Neural cell (in vitro differentiated cells): ENCODE measurements around the gene LMO7. TPM values are rescaled to one million over a fixed set of nuclear protein-coding genes. Genes with fewer than 3 reads are reported as not detected.

Experiments used
- H2AFZ ChIP-seq: fragments of 200-600, 300-800 bp; sonication (generic), shearing (Covaris generic); 2 replicates; pipeline ENCODE4 v1.6.0; 2014; ENCODE audit warnings: low read depth, mild to moderate bottlenecking, antibody characterized with exemption, low read length, moderate library complexity
- H3F3A ChIP-seq: fragments of 200-600 bp; shearing (Covaris generic); 2 replicates; pipeline ENCODE4 v1.6.1; 2016; ENCODE audit warnings: mild to moderate bottlenecking, moderate library complexity, mixed read lengths, antibody characterized with exemption, low read length; ENCODE audit not compliant: insufficient read depth, poor library complexity, severe bottlenecking
- H3K27ac ChIP-seq: fragments of 200-600, 300-800 bp; sonication (generic), shearing (Covaris generic); 2 replicates; pipeline ENCODE4 v1.5.1; 2014; ENCODE audit warnings: mild to moderate bottlenecking, low read length, moderate library complexity
- H3K27me3 ChIP-seq: fragments of 300-800, 200-600 bp; sonication (generic), shearing (Covaris generic); 2 replicates; pipeline ENCODE4 v1.6.0; 2014; ENCODE audit warnings: mild to moderate bottlenecking, low read depth, low read length, moderate library complexity; ENCODE audit not compliant: insufficient read depth
- H3K36me3 ChIP-seq: fragments of 300-800, 200-600 bp; sonication (generic), shearing (Covaris generic); 2 replicates; pipeline ENCODE4 v1.5.1; 2014; ENCODE audit warnings: mild to moderate bottlenecking, antibody characterized with exemption, low read length, moderate library complexity; ENCODE audit not compliant: insufficient read depth
- H3K4me2 ChIP-seq: fragments of 300-800, 200-600 bp; sonication (generic), shearing (Covaris generic); 2 replicates; pipeline ENCODE4 v1.6.0; 2014; ENCODE audit warnings: mild to moderate bottlenecking, low read length
- H3K4me3 ChIP-seq: fragments of 300-800, 200-600 bp; sonication (generic), shearing (Covaris generic); 2 replicates; pipeline ENCODE4 v1.5.1; 2014; ENCODE audit warnings: mild to moderate bottlenecking, low read length, moderate library complexity
- H3K79me2 ChIP-seq: fragments of 200-600 bp; shearing (Covaris generic); replicated peaks from 2 replicates; pipeline ENCODE4 v1.6.0; 2014; ENCODE audit warnings: mild to moderate bottlenecking, low read length, moderate library complexity; ENCODE audit not compliant: insufficient read depth
- H3K9ac ChIP-seq: fragments of 300-800, 200-600 bp; sonication (generic), shearing (Covaris generic); 2 replicates; pipeline ENCODE4 v1.6.1; 2016; ENCODE audit warnings: mild to moderate bottlenecking, low read length, mixed read lengths
- H3K9me2 ChIP-seq: fragments of 200-600 bp; shearing (Covaris generic); 2 replicates; pipeline ENCODE4 v1.6.1; 2016; ENCODE audit warnings: mild to moderate bottlenecking, low read length, mixed read lengths; ENCODE audit not compliant: insufficient read depth
- H3K9me3 ChIP-seq: fragments of 200-600, 300-800 bp; sonication (generic), shearing (Covaris generic); 2 replicates; pipeline ENCODE4 v1.6.1; 2016; ENCODE audit warnings: mild to moderate bottlenecking, mixed run types, low read length, moderate library complexity, mixed read lengths
- H4K20me1 ChIP-seq: fragments of 200-600 bp; shearing (Covaris generic); 2 replicates; pipeline ENCODE4 v1.6.1; 2016; ENCODE audit warnings: mild to moderate bottlenecking, mixed run types; ENCODE audit not compliant: insufficient read depth
- CTCF ChIP-seq: fragments of 450-650 bp; IDR thresholded peaks from 2 replicates; pipeline ENCODE4 v1.5.1; 2014; ENCODE audit warnings: antibody characterized with exemption, mild to moderate bottlenecking, moderate library complexity; ENCODE audit not compliant: poor library complexity, severe bottlenecking
- EP300 ChIP-seq: fragments of 450-650 bp; conservative IDR thresholded peaks from 2 replicates; pipeline ENCODE4 v1.6.1; 2014; ENCODE audit warnings: antibody characterized with exemption, mild to moderate bottlenecking, moderate library complexity; ENCODE audit not compliant: poor library complexity, severe bottlenecking
- EZH2 ChIP-seq: fragments of 200-600, 300-800 bp; shearing (Covaris generic), sonication (generic); IDR thresholded peaks from 2 replicates; pipeline ENCODE4 v1.6.1; 2014; ENCODE audit warnings: antibody characterized with exemption, low read length, borderline replicate concordance, mild to moderate bottlenecking; ENCODE audit not compliant: insufficient read depth, poor library complexity, severe bottlenecking
- MXI1 ChIP-seq: fragments of 450-650 bp; conservative IDR thresholded peaks from 2 replicates; pipeline ENCODE4 v1.6.1; 2014; ENCODE audit warnings: antibody characterized with exemption, mild to moderate bottlenecking; ENCODE audit not compliant: poor library complexity, severe bottlenecking
- POLR2AphosphoS5 ChIP-seq: IDR thresholded peaks from 2 replicates; pipeline ENCODE4 v1.6.1; 2012
- RAD21 ChIP-seq: fragments of 450-650 bp; conservative IDR thresholded peaks from 2 replicates; pipeline ENCODE4 v1.6.1; 2014; ENCODE audit warnings: antibody characterized with exemption, mild to moderate bottlenecking, moderate library complexity
- REST ChIP-seq: IDR thresholded peaks from 2 replicates; pipeline ENCODE4 v1.6.1; 2012; ENCODE audit warnings: borderline replicate concordance
- SMC3 ChIP-seq: fragments of 450-650 bp; conservative IDR thresholded peaks from 2 replicates; pipeline ENCODE4 v1.6.1; 2014; ENCODE audit warnings: antibody characterized with exemption, mild to moderate bottlenecking, moderate library complexity; ENCODE audit not compliant: poor library complexity
- TAF1 ChIP-seq: IDR thresholded peaks from 2 replicates; pipeline ENCODE4 v1.6.1; 2012; ENCODE audit warnings: low read depth
- polyA plus RNA-seq: library from polyadenylated mRNA; depleted of rRNA; stranded (reverse); fragments of >200 nt; gene quantifications from 2 replicates; pipeline ENCODE4 v1.2.3, GENCODE V29; 2014

LMO7 gene
- polyA plus RNA-seq, 1 donor from 2014 or later, result 14.2 TPM

- Histone ChIP-seq H4K20me1 (no peaks in the 10 kb centered on the region), H3K36me3 (no peaks in the 10 kb centered on the region), H3K4me3 (no peak overlapping the region), H3K9me2 (no peaks in the 10 kb centered on the region), H3K9me3 (no peaks in the 10 kb centered on the region), H2AFZ (no peak overlapping the region), H3K27me3 (no peaks in the 10 kb centered on the region), H3K79me2 (no peaks in the 10 kb centered on the region), H3K9ac (no peak overlapping the region), H3F3A (no peaks in the 10 kb centered on the region), H3K27ac (no peak overlapping the region), H3K4me2 (no peak overlapping the region)
- peak; percentile 52 for TF ChIP-seq CTCF
- TF ChIP-seq EP300, result no peak
- TF ChIP-seq REST, result no peak
- TF ChIP-seq SMC3, result peak; percentile 61
- TF ChIP-seq TAF1, result no peak
- no peak for TF ChIP-seq EZH2
- peak; percentile 52 for TF ChIP-seq RAD21
Measured at GRCh38 chr13:75687150-75687763, 51.1 kb downstream of the LMO7 start.

- no peak overlapping the region for H3K9ac ChIP-seq
- H3K4me2 ChIP-seq, result no peak overlapping the region
- no peaks in the 10 kb centered on the region for H3K9me2 ChIP-seq
- no peaks in the 10 kb centered on the region for H3K27me3 ChIP-seq
- H3K79me2 ChIP-seq, result no peaks in the 10 kb centered on the region
- H3K4me3 ChIP-seq, result no peak overlapping the region
- no peaks in the 10 kb centered on the region for H3F3A ChIP-seq
- H4K20me1 ChIP-seq, result no peaks in the 10 kb centered on the region
- no peaks in the 10 kb centered on the region for H3K9me3 ChIP-seq
- no peaks in the 10 kb centered on the region for H3K36me3 ChIP-seq
- TF ChIP-seq SMC3, result no peak
- no peak for TF ChIP-seq EP300
- no peak for TF ChIP-seq POLR2AphosphoS5
- no peak for TF ChIP-seq MXI1
- TF ChIP-seq EZH2, result no peak
- no peak overlapping the region for H3K27ac ChIP-seq
- no peak overlapping the region for H2AFZ ChIP-seq
Measured at GRCh38 chr13:75689686-75690085, 53.6 kb downstream of the LMO7 start.

GRCh38 chr13:75690607-75691006 is 54.5 kb downstream of the LMO7 start:
- Histone ChIP-seq H3F3A (no peaks in the 10 kb centered on the region), H2AFZ (no peak overlapping the region), H3K79me2 (no peaks in the 10 kb centered on the region), H3K4me2 (no peak overlapping the region), H4K20me1 (no peaks in the 10 kb centered on the region), H3K27ac (no peak overlapping the region), H3K4me3 (no peak overlapping the region), H3K9me2 (no peaks in the 10 kb centered on the region), H3K9me3 (no peaks in the 10 kb centered on the region), H3K36me3 (no peaks in the 10 kb centered on the region), H3K9ac (no peak overlapping the region), H3K27me3 (no peaks in the 10 kb centered on the region)
- TF ChIP-seq TAF1, result no peak
- TF ChIP-seq POLR2AphosphoS5, result no peak
- no peak for TF ChIP-seq MXI1
- no peak for TF ChIP-seq SMC3
- no peak for TF ChIP-seq CTCF
- no peak for TF ChIP-seq REST
- no peak for TF ChIP-seq EZH2
